Measurements from ENCODE around the gene NOBOX.

- TF ChIP-seq POLR2A (IDR thresholded peaks at IDR 0.05) = no peak
- TF ChIP-seq, protein P1, sequence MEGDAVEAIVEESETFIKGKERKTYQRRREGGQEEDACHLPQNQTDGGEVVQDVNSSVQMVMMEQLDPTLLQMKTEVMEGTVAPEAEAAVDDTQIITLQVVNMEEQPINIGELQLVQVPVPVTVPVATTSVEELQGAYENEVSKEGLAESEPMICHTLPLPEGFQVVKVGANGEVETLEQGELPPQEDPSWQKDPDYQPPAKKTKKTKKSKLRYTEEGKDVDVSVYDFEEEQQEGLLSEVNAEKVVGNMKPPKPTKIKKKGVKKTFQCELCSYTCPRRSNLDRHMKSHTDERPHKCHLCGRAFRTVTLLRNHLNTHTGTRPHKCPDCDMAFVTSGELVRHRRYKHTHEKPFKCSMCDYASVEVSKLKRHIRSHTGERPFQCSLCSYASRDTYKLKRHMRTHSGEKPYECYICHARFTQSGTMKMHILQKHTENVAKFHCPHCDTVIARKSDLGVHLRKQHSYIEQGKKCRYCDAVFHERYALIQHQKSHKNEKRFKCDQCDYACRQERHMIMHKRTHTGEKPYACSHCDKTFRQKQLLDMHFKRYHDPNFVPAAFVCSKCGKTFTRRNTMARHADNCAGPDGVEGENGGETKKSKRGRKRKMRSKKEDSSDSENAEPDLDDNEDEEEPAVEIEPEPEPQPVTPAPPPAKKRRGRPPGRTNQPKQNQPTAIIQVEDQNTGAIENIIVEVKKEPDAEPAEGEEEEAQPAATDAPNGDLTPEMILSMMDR (IDR thresholded peaks at IDR 0.05) = no peak
Observed at GRCh38 chr7:144397086-144397485, 6.4 kb downstream of the NOBOX start.
